DND-41 (cell line): ENCODE measurements around the gene MMP14.

Experiments used
- ATAC-seq: fragments of 200-7000 bp; cut with Tn5 transposase; 3 replicates; pipeline ENCODE4 v1.9.1; 2021; ENCODE audit warnings: low read depth; ENCODE audit not compliant: insufficient read depth
- DNase-seq: peaks from one replicate; pipeline ENCODE4 v3.0.0-alpha.2; 2020
- H2AFZ ChIP-seq: 2 replicates; pipeline ENCODE4 v1.6.0; 2012; ENCODE audit warnings: low read depth, low read length
- H3K27ac ChIP-seq: 2 replicates; pipeline ENCODE4 v1.5.1; 2012; ENCODE audit warnings: low read length, inconsistent platforms
- H3K27me3 ChIP-seq: fragments of 200-600 bp; sonication (generic); 2 replicates; pipeline ENCODE4 v1.6.0; 2012; ENCODE audit warnings: low read length, mild to moderate bottlenecking, inconsistent platforms; ENCODE audit not compliant: insufficient read depth, poor library complexity
- H3K36me3 ChIP-seq: 2 replicates; pipeline ENCODE4 v1.5.1; 2012; ENCODE audit warnings: low read length, inconsistent platforms; ENCODE audit not compliant: insufficient read depth
- H3K4me1 ChIP-seq: 2 replicates; pipeline ENCODE4 v1.5.1; 2012; ENCODE audit warnings: mild to moderate bottlenecking, low read length; ENCODE audit not compliant: insufficient read depth
- H3K4me2 ChIP-seq: 2 replicates; pipeline ENCODE4 v1.6.0; 2012; ENCODE audit warnings: mild to moderate bottlenecking, moderate library complexity, low read length, inconsistent platforms; ENCODE audit not compliant: insufficient read depth
- H3K4me3 ChIP-seq, 2 experiments: fragments of 200-600 bp in 1 of 2; shearing (Covaris generic) in 1 of 2; 2 replicates each; pipeline ENCODE4 v1.5.1; 2012 to 2016; ENCODE audit warnings: inconsistent platforms in 2 of 2, low read length in 2 of 2, mild to moderate bottlenecking in 2 of 2, low read depth in 1 of 2, moderate library complexity in 1 of 2
- H3K79me2 ChIP-seq: 2 replicates; pipeline ENCODE4 v1.6.0; 2012; ENCODE audit warnings: low read length, inconsistent platforms; ENCODE audit not compliant: insufficient read depth
- H3K9ac ChIP-seq: 2 replicates; pipeline ENCODE4 v1.6.0; 2012; ENCODE audit warnings: low read depth, mild to moderate bottlenecking, inconsistent platforms, low read length, moderate library complexity
- H3K9me3 ChIP-seq: 2 replicates; pipeline ENCODE4 v1.5.1; 2012; ENCODE audit warnings: low read length, moderate library complexity, mild to moderate bottlenecking, inconsistent platforms; ENCODE audit not compliant: insufficient read depth, severe bottlenecking
- H4K20me1 ChIP-seq: 2 replicates; pipeline ENCODE4 v1.6.0; 2012; ENCODE audit warnings: low read length; ENCODE audit not compliant: insufficient read depth
- CTCF ChIP-seq: IDR thresholded peaks from 2 replicates; pipeline ENCODE4 v1.5.1; 2012; ENCODE audit warnings: borderline replicate concordance, low read length, moderate library complexity, mild to moderate bottlenecking; ENCODE audit not compliant: poor library complexity, severe bottlenecking; ENCODE audit errors: extremely low read depth
- EZH2 ChIP-seq: IDR thresholded peaks from 3 replicates; pipeline ENCODE4 v1.6.1; 2012; ENCODE audit warnings: borderline replicate concordance, low read depth, mild to moderate bottlenecking, moderate library complexity, low read length, inconsistent platforms; ENCODE audit not compliant: severe bottlenecking

MMP14 gene

GRCh38 chr14:22830443-22831010 lies 5.9 kb upstream of the MMP14 start:
- ATAC-seq (0 out of 3 replicates have a peak, but pooled peaks have one; percentile 1), DNase-seq (no peak)
- no peaks in the 10 kb centered on the region for H4K20me1 ChIP-seq
- TF ChIP-seq EZH2, result no peak
- TF ChIP-seq CTCF, result peak; percentile 1
- H3K27me3 ChIP-seq, result no peaks in the 10 kb centered on the region
- H3K9me3 ChIP-seq, result no peaks in the 10 kb centered on the region
- H3K9ac ChIP-seq, result peak overlapping the region; percentile 96
- peak overlapping the region; percentile 90 for H3K27ac ChIP-seq
- peak overlapping the region; percentile 63 for H3K4me2 ChIP-seq
- H3K4me1 ChIP-seq, result peaks cover 32% of the 10 kb centered on the region
- H3K36me3 ChIP-seq, result peaks cover 34% of the 10 kb centered on the region
- H3K4me3 ChIP-seq, result peak overlapping the region; percentile 92 to 93
- peaks cover 18% of the 10 kb centered on the region for H3K79me2 ChIP-seq
- peak overlapping the region; percentile 97 for H2AFZ ChIP-seq

GRCh38 chr14:22835505-22835904 lies 880 bp upstream of the MMP14 start:
- Histone ChIP-seq H3K4me1 (peaks cover 11% of the 10 kb centered on the region), H3K27me3 (no peaks in the 10 kb centered on the region), H3K9ac (no peak overlapping the region), H3K36me3 (peaks cover 34% of the 10 kb centered on the region), H4K20me1 (no peaks in the 10 kb centered on the region), H3K27ac (no peak overlapping the region), H3K4me3 (no peak overlapping the region), H3K9me3 (no peaks in the 10 kb centered on the region), H3K4me2 (no peak overlapping the region), H3K79me2 (peaks cover 11% of the 10 kb centered on the region), H2AFZ (no peak overlapping the region)
- DNase-seq, result no peak
- no peak for ATAC-seq
- TF ChIP-seq EZH2, result no peak
- no peak for TF ChIP-seq CTCF

GRCh38 chr14:22837114-22837749 lies 847 bp downstream of the MMP14 start:
- Histone ChIP-seq H3K4me2 (no peak overlapping the region), H3K4me3 (no peak overlapping the region), H4K20me1 (no peaks in the 10 kb centered on the region), H2AFZ (no peak overlapping the region), H3K27me3 (peaks cover 2% of the 10 kb centered on the region), H3K4me1 (no peaks in the 10 kb centered on the region), H3K79me2 (no peaks in the 10 kb centered on the region), H3K36me3 (peaks cover 22% of the 10 kb centered on the region), H3K27ac (no peak overlapping the region), H3K9me3 (no peaks in the 10 kb centered on the region), H3K9ac (no peak overlapping the region)
- ATAC-seq (no peak), DNase-seq (no peak)
- TF ChIP-seq EZH2 (no peak), CTCF (no peak)
